Smooth muscle cell (in vitro differentiated cells): Measurements from ENCODE around the gene SPNS2. TPM values are rescaled to one million over a fixed set of nuclear protein-coding genes. Genes with fewer than 3 reads are reported as not detected.

Experiments used
- DNase-seq: peaks from one replicate; lab custom pipeline; 2025; ENCODE audit not compliant: unreplicated experiment; lab: John Stamatoyannopoulos, UW
- H2AFZ ChIP-seq: fragments of 200-600 bp; sonication (generic); 2 replicates; pipeline ENCODE4 v1.6.0; 2016; ENCODE audit warnings: antibody characterized with exemption, low read depth, mild to moderate bottlenecking
- H3F3A ChIP-seq: fragments of 200-600 bp; sonication (generic); 2 replicates; pipeline ENCODE4 v1.6.0; 2017; ENCODE audit warnings: antibody characterized with exemption, low read depth
- H3K27ac ChIP-seq: fragments of 200-600 bp; sonication (generic); 2 replicates; pipeline ENCODE4 v1.5.1; 2016; ENCODE audit warnings: low read depth, mild to moderate bottlenecking
- H3K27me3 ChIP-seq: fragments of 200-600 bp; sonication (generic); 2 replicates; pipeline ENCODE4 v1.6.1; 2016; ENCODE audit warnings: low read depth, mild to moderate bottlenecking
- H3K36me3 ChIP-seq: fragments of 200-600 bp; sonication (generic); 2 replicates; pipeline ENCODE4 v1.5.1; 2016; ENCODE audit warnings: low read depth
- H3K4me1 ChIP-seq: fragments of 200-600 bp; sonication (generic); 2 replicates; pipeline ENCODE4 v1.5.1; 2016; ENCODE audit warnings: low read depth
- H3K4me2 ChIP-seq: fragments of 200-600 bp; sonication (generic); 2 replicates; pipeline ENCODE4 v1.6.0; 2016; ENCODE audit warnings: mild to moderate bottlenecking
- H3K4me3 ChIP-seq: fragments of 200-600 bp; sonication (generic); 2 replicates; pipeline ENCODE4 v1.5.1; 2016; ENCODE audit warnings: mild to moderate bottlenecking
- H3K79me2 ChIP-seq: fragments of 200-600 bp; sonication (generic); 2 replicates; pipeline ENCODE4 v1.6.0; 2016; ENCODE audit warnings: low read depth, mild to moderate bottlenecking
- H3K9ac ChIP-seq: fragments of 200-600 bp; sonication (generic); 2 replicates; pipeline ENCODE4 v1.6.0; 2016; ENCODE audit warnings: low read depth
- H3K9me3 ChIP-seq: fragments of 200-600 bp; sonication (generic); replicated peaks from 2 replicates; pipeline ENCODE4 v1.5.1; 2016; ENCODE audit warnings: low read depth
- H4K20me1 ChIP-seq: fragments of 200-600 bp; sonication (generic); 2 replicates; pipeline ENCODE4 v1.6.0; 2016; ENCODE audit warnings: low read depth
- CTCF ChIP-seq: fragments of 200-600 bp; sonication (generic); IDR thresholded peaks from 2 replicates; pipeline ENCODE4 v1.5.1; 2017; ENCODE audit warnings: borderline replicate concordance, mild to moderate bottlenecking, antibody characterized with exemption; ENCODE audit not compliant: insufficient read depth, poor library complexity, severe bottlenecking
- WGBS: methylation state at CpG from one replicate; pipeline ENCODE4 v1.1.7; 2016; ENCODE audit warnings: low lambda C conversion rate; 5-methylcytosine and 5-hydroxymethylcytosine counted together
- polyA plus RNA-seq: library from polyadenylated mRNA; unstranded; fragments of >200 nt; fragmentation: Nextera tagmentation; extraction: Ambion mirVana; gene quantifications from 2 replicates; pipeline ENCODE4 v1.2.1, GENCODE V29; 2016
- total RNA-seq: library from RNA; depleted of rRNA; stranded (reverse); fragments of >200 nt; gene quantifications from 2 replicates; pipeline ENCODE4 v1.2.3, GENCODE V29; 2014

SPNS2 gene
- total and polyA plus RNA-seq, 2 experiments from 2014 or later, result 5.1 to 16.5 TPM

- Histone ChIP-seq H4K20me1 (no peaks in the 10 kb centered on the region), H3K79me2 (no peaks in the 10 kb centered on the region), H3F3A (peaks cover 6% of the 10 kb centered on the region), H3K9ac (no peak overlapping the region), H3K36me3 (no peaks in the 10 kb centered on the region), H3K9me3 (no peaks in the 10 kb centered on the region), H3K4me3 (no peak overlapping the region), H3K4me2 (no peak overlapping the region), H2AFZ (no peak overlapping the region), H3K4me1 (no peaks in the 10 kb centered on the region), H3K27ac (no peak overlapping the region), H3K27me3 (no peaks in the 10 kb centered on the region)
- WGBS, result 50% methylated on average over 1 of the region's 1 CpG
- TF ChIP-seq CTCF, result no peak
- DNase-seq, result no peak
Measured at GRCh38 chr17:4569591-4569990, 70.9 kb downstream of the SPNS2 start.

- no peaks in the 10 kb centered on the region for H3K9me3 ChIP-seq
- no peak for TF ChIP-seq CTCF
- no peak overlapping the region for H2AFZ ChIP-seq
- peak overlapping the region; percentile 54 for H3K27ac ChIP-seq
- no peaks in the 10 kb centered on the region for H4K20me1 ChIP-seq
- no peak overlapping the region for H3K4me3 ChIP-seq
- H3F3A ChIP-seq, result peaks cover 6% of the 10 kb centered on the region
- H3K79me2 ChIP-seq, result no peaks in the 10 kb centered on the region
- H3K4me2 ChIP-seq, result no peak overlapping the region
- H3K36me3 ChIP-seq, result no peaks in the 10 kb centered on the region
- H3K4me1 ChIP-seq, result peaks cover 14% of the 10 kb centered on the region
- no peak overlapping the region for H3K9ac ChIP-seq
- DNase-seq, result no peak
- no peaks in the 10 kb centered on the region for H3K27me3 ChIP-seq
- 59% methylated on average over 9 of the region's 9 CpGs for WGBS
Measured at GRCh38 chr17:4572131-4572530, 73.5 kb downstream of the SPNS2 start.

DNA sequence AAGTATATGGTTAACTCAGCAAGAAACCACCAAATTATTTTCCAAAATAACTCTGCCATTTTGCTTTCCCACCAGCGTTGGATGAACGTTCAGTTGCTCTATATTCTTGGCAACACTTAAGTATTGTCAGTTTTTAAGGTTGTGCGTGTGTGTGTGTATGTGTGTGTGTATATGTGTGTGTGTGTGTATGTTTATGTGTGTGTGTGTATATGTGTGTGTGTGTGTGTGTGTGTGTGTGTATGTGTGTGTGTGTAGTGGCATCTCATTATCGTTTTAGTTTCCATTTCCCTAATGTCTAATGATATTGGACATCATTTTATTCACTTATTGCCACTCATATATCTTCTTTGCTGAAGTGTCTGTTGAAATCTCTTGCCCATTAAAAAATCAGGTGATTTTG, 74.4 kb downstream of the SPNS2 start:
- peaks cover 19% of the 10 kb centered on the region for H3K4me1 ChIP-seq
- no peak overlapping the region for H3K9ac ChIP-seq
- no peak for DNase-seq
- no peaks in the 10 kb centered on the region for H3K27me3 ChIP-seq
- no peaks in the 10 kb centered on the region for H4K20me1 ChIP-seq
- H3K4me3 ChIP-seq, result no peak overlapping the region
- H3K79me2 ChIP-seq, result no peaks in the 10 kb centered on the region
- 93% methylated on average over 4 of the region's 4 CpGs for WGBS
- H2AFZ ChIP-seq, result no peak overlapping the region
- H3K9me3 ChIP-seq, result no peaks in the 10 kb centered on the region
- TF ChIP-seq CTCF, result no peak
- peaks cover 6% of the 10 kb centered on the region for H3F3A ChIP-seq
- no peaks in the 10 kb centered on the region for H3K36me3 ChIP-seq
- peak overlapping the region; percentile 54 for H3K27ac ChIP-seq
- no peak overlapping the region for H3K4me2 ChIP-seq

DNA sequence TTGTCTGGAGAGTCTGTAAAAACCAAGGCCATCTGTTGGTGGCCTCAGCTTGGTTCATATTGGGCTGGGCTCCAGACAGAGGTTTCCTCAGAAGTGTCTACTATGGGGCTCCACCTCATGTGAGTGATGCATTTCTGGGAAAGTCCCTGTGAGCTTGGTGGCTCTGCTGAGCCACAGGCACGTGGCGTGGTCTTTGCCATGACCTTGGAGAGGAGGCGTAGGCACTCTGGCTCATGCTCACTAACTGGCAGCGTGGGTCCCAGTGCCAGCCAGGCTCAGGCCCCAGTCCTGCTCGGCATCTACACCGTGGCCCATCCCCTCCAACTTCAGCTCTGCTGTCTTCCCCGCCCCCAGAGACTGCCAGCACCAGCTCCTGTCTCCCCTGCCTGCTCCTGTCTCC, 75.0 kb downstream of the SPNS2 start:
- Histone ChIP-seq H2AFZ (no peak overlapping the region), H3K9ac (no peak overlapping the region), H3K27me3 (no peaks in the 10 kb centered on the region), H3K79me2 (no peaks in the 10 kb centered on the region), H3K27ac (peak overlapping the region; percentile 54), H3F3A (peaks cover 6% of the 10 kb centered on the region), H3K4me2 (peak overlapping the region; percentile 34), H3K4me1 (peaks cover 19% of the 10 kb centered on the region), H3K36me3 (no peaks in the 10 kb centered on the region), H4K20me1 (no peaks in the 10 kb centered on the region), H3K4me3 (no peak overlapping the region), H3K9me3 (no peaks in the 10 kb centered on the region)
- TF ChIP-seq CTCF, result no peak
- WGBS, result 43% methylated on average over 7 of the region's 7 CpGs
- no peak for DNase-seq
